Parathyroid adenoma (tissue), 2 donors: ENCODE results near the gene WNT9B.
"Not testable (repeated sequence)": the region's sequence is repeated elsewhere in the genome, so short reads cannot be mapped to it uniquely, and the experiment has no call there.

Experiments used
- H2AFZ ChIP-seq: fragments of 300-600 bp; sonication (generic); one replicate; pipeline ENCODE4 v1.7.0; 2017; ENCODE audit warnings: antibody characterized with exemption, mild to moderate bottlenecking
- H3K27ac ChIP-seq: fragments of 300-600 bp; sonication (generic); one replicate; pipeline ENCODE4 v1.7.0; 2017
- H3K27me3 ChIP-seq: fragments of 300-600 bp; sonication (generic); one replicate; pipeline ENCODE4 v1.7.0; 2017; ENCODE audit warnings: low read length; ENCODE audit not compliant: control insufficient read depth, insufficient read depth
- H3K36me3 ChIP-seq: fragments of 300-600 bp; sonication (generic); one replicate; pipeline ENCODE4 v1.7.0; 2017; ENCODE audit warnings: low read length; ENCODE audit not compliant: control insufficient read depth, insufficient read depth
- H3K4me1 ChIP-seq: fragments of 300-600 bp; sonication (generic); one replicate; pipeline ENCODE4 v1.7.0; 2017; ENCODE audit warnings: control low read depth
- H3K4me2 ChIP-seq: fragments of 300-600 bp; sonication (generic); one replicate; pipeline ENCODE4 v1.7.0; 2017; ENCODE audit warnings: low read length
- H3K4me3 ChIP-seq: fragments of 300-600 bp; sonication (generic); one replicate; pipeline ENCODE4 v1.7.0; 2017; ENCODE audit warnings: low read depth, low read length
- H3K79me2 ChIP-seq: fragments of 300-600 bp; sonication (generic); one replicate; pipeline ENCODE4 v1.7.0; 2017; ENCODE audit warnings: control low read depth
- H3K9ac ChIP-seq: fragments of 300-600 bp; sonication (generic); one replicate; pipeline ENCODE4 v1.7.0; 2017; ENCODE audit warnings: mild to moderate bottlenecking
- H3K9me3 ChIP-seq: fragments of 300-600 bp; sonication (generic); one replicate; pipeline ENCODE4 v1.7.0; 2017; ENCODE audit warnings: low read length; ENCODE audit not compliant: control insufficient read depth
- TF ChIP-seq, protein P1 (sequence below): fragments of 300-600 bp; sonication (generic); IDR thresholded peaks from one replicate; pipeline ENCODE4 v1.7.0; 2017; ENCODE audit warnings: antibody characterized with exemption, mild to moderate bottlenecking
- donor health status: primary hyperparathyroidism.

Gene WNT9B

GRCh38 chr17:46834846-46835245, 16.5 kb upstream of the WNT9B start:
- Histone ChIP-seq H3K79me2 (no peaks in the 10 kb centered on the region), H3K4me1 (no peaks in the 10 kb centered on the region), H3K4me2 (no peak overlapping the region), H3K36me3 (no peaks in the 10 kb centered on the region), H3K27me3 (no peaks in the 10 kb centered on the region), H3K4me3 (no peak overlapping the region), H3K9ac (no peak overlapping the region), H3K27ac (no peak overlapping the region), H3K9me3 (no peaks in the 10 kb centered on the region), H2AFZ (no peak overlapping the region)
- TF ChIP-seq, protein P1, sequence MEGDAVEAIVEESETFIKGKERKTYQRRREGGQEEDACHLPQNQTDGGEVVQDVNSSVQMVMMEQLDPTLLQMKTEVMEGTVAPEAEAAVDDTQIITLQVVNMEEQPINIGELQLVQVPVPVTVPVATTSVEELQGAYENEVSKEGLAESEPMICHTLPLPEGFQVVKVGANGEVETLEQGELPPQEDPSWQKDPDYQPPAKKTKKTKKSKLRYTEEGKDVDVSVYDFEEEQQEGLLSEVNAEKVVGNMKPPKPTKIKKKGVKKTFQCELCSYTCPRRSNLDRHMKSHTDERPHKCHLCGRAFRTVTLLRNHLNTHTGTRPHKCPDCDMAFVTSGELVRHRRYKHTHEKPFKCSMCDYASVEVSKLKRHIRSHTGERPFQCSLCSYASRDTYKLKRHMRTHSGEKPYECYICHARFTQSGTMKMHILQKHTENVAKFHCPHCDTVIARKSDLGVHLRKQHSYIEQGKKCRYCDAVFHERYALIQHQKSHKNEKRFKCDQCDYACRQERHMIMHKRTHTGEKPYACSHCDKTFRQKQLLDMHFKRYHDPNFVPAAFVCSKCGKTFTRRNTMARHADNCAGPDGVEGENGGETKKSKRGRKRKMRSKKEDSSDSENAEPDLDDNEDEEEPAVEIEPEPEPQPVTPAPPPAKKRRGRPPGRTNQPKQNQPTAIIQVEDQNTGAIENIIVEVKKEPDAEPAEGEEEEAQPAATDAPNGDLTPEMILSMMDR, result no peak

DNA sequence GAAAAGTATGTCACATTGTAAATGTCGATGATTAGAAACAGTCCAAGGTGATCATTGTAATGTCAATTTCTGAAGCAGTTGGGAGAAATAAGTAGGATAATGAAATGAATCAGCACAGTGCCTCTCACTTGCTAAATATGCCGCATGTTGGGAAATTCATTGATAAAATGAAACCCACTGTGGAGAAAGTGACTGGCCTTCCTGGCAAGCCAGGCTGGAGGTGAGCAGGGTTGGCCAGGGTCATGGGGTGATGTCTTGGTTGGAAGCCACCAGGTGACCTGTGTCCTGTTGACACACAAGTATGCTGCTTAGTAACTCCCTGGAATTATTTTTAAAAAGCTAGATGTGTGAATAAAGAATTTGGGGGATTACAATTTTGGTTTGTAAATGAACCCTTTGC, 14.9 kb upstream of the WNT9B start:
- no peaks in the 10 kb centered on the region for H3K36me3 ChIP-seq
- TF ChIP-seq, protein P1, result no peak
- H3K4me2 ChIP-seq, result no peak overlapping the region
- H3K79me2 ChIP-seq, result no peaks in the 10 kb centered on the region
- H3K27ac ChIP-seq, result no peak overlapping the region
- peaks cover 4% of the 10 kb centered on the region for H3K27me3 ChIP-seq
- no peaks in the 10 kb centered on the region for H3K9me3 ChIP-seq
- no peaks in the 10 kb centered on the region for H3K4me1 ChIP-seq
- H2AFZ ChIP-seq, result no peak overlapping the region
- no peak overlapping the region for H3K4me3 ChIP-seq
- no peak overlapping the region for H3K9ac ChIP-seq

DNA sequence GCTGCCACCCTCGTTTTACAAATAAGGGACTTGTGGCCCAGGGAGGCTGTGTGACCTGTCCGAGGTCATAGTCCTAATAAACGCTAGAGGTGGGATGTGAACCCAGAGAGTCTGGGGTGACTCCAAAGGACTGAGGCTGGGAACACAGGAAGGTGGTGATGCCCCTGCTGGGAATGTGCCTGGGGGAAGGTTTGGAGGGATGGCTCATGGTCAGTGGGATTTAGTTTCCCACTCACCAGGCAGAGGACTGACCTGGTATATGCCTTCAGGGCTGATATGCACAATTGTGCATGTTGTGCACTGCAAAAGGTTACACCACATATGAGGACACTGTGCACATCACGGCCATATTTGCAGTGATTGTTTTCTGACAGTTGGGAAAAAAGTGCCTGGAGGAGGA, 13.9 kb upstream of the WNT9B start:
- no peaks in the 10 kb centered on the region for H3K36me3 ChIP-seq
- no peak overlapping the region for H3K27ac ChIP-seq
- H2AFZ ChIP-seq, result no peak overlapping the region
- peaks cover 5% of the 10 kb centered on the region for H3K27me3 ChIP-seq
- H3K4me3 ChIP-seq, result no peak overlapping the region
- no peaks in the 10 kb centered on the region for H3K9me3 ChIP-seq
- no peak overlapping the region for H3K4me2 ChIP-seq
- TF ChIP-seq, protein P1, result no peak
- no peaks in the 10 kb centered on the region for H3K79me2 ChIP-seq
- H3K9ac ChIP-seq, result no peak overlapping the region
- H3K4me1 ChIP-seq, result no peaks in the 10 kb centered on the region

GRCh38 chr17:46839211-46839610, 12.2 kb upstream of the WNT9B start:
- Histone ChIP-seq H3K4me3 (no peak overlapping the region), H3K27me3 (peaks cover 5% of the 10 kb centered on the region), H3K27ac (no peak overlapping the region), H3K79me2 (no peaks in the 10 kb centered on the region), H3K4me1 (no peaks in the 10 kb centered on the region), H2AFZ (no peak overlapping the region), H3K36me3 (no peaks in the 10 kb centered on the region), H3K9me3 (no peaks in the 10 kb centered on the region), H3K9ac (no peak overlapping the region), H3K4me2 (no peak overlapping the region)
- TF ChIP-seq, protein P1, result no peak

DNA sequence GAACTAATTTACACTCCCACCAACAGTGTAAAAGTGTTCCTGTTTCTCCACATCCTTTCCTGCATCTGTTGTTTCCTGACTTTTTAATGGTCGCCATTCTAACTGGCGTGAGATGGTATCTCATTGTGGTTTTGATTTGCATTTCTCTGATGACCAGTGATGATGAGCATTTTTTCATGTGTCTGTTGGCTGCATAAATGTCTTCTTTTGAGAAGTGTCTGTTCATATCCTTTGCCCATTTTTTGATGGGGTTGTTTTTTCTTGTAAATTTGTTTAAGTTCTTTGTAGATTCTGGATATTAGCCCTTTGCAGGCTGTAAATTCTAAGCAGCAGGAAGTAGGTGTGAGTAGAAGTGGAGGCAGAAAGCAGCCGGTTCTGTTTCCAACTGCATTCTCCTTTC, 10.8 kb upstream of the WNT9B start:
- not testable (repeated sequence) for H2AFZ ChIP-seq, H3K79me2 ChIP-seq, H3K4me1 ChIP-seq, H3K9me3 ChIP-seq, H3K9ac ChIP-seq, H3K27me3 ChIP-seq, H3K27ac ChIP-seq, H3K4me3 ChIP-seq, H3K4me2 ChIP-seq, H3K36me3 ChIP-seq
